ENCODE measurements around the gene SPDYE16.
"Not testable (repeated sequence)": the region's sequence is repeated elsewhere in the genome, so short reads cannot be mapped to it uniquely, and the experiment has no call there.

The SPDYE16 gene, protein sequence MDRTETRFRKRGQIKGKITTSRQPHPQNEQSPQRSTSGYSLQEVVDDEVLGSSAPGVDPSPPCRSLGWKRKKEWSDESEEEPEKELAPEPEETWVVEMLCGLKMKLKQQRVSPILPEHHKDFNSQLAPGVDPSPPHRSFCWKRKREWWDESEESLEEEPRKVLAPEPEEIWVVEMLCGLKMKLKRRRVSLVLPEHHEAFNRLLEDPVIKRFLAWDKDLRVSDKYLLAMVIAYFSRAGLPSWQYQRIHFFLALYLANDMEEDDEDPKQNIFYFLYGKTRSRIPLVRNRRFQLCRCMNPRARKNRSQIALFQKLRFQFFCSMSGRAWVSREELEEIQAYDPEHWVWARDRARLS

DNA sequence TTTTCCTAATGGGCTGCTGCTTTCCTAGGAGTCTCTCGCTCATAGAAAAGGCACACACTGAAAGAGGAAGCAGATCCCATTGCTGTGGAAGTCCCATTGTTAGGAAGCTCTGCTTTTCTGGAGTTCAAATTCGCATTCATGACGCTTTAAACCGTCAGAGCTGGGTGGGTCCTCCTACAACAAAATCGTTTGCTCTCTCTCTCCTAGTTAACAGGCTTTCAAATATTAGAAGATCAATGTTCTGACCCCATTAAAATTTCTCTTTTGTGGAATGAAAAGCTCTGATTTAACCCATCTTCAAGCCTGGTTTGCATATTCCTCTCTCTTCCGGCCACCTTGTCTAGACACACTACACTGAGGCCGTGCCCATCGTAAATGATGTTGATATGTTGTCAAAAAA lies at the start of gene SPDYE16:
SPDYE16 (minus strand) TSS at position 101 of the 400 bp plus-strand sequence. CDS start 1,838 bp downstream, outside the sequence.
- not testable (repeated sequence) for DNase-seq

GRCh38 chr7:76592694-76593093 lies 49.6 kb upstream of the SPDYE16 start:
- not testable (repeated sequence) for DNase-seq

DNA sequence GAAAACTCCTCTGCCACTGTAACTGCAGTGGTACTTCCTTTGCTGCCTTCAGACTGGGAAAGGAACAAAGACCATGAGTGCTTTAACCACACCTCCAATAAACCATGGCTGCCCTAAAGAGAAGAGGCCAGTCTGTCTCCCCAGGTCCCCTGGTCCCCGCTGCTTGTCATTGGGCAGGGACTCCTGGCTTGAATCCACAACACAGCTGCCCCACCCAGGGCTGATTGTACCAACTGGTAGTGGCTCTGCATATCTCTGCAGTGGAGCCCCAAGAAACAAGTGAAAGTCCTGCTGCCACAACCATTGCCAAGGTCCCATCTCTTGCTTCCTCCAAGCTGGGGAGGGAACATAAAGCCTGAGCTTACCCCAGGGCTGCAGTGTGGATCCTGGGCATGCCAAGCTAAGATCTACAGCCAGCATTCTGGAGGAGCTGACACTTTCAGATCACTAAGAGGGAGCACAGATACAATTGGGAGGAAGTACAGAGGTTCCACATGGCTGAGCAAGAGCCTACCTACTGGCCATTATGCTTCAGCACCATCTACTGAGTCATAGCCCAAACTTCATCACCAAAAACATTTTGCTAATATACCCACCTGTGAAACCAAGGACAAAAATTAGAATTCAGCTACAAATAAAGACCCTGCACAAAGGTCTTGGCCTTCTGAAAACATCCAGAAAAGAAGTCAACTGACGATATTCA lies 48.7 kb upstream of the SPDYE16 start:
- DNase-seq = not testable (repeated sequence)

DNA sequence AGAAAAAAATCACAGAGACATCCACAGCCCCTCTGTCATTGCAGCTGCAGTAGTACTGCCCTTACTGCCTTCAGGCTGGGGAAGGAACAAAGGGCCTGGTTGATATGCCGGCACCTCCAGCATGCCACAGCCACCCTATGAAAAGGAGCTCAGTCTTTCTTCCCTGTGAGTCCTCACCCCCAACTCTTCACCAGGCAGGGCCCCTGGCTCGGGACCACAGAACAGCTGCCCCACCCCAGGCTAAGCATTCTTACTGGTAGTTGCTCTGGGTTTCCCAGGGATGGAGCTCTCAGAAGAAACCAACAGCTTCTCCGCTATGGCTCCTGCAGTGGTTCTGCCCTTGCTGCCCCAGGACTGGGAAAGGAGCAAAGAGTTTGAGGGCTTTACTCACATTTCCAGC lies 47.9 kb upstream of the SPDYE16 start:
- not testable (repeated sequence) for DNase-seq

DNA sequence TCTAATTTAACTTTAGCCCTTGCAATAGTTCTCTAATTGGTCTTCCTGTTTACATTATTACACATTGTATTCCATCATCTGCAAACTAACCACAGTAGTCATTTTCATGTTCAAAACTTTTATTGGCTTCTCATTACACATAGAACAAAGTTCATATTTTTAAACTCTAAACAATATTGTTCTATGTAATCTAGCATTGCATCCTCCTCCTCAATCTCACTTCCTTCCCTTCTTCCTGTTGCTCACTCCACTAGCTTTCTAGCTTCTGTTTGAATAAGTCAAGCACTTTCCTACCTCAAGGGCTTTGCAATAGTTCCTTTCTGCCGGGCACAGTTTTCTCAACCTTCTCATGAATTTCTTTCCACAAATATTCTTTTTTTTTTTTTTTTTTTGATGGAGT lies 45.5 kb upstream of the SPDYE16 start:
- not testable (repeated sequence) for DNase-seq

DNA sequence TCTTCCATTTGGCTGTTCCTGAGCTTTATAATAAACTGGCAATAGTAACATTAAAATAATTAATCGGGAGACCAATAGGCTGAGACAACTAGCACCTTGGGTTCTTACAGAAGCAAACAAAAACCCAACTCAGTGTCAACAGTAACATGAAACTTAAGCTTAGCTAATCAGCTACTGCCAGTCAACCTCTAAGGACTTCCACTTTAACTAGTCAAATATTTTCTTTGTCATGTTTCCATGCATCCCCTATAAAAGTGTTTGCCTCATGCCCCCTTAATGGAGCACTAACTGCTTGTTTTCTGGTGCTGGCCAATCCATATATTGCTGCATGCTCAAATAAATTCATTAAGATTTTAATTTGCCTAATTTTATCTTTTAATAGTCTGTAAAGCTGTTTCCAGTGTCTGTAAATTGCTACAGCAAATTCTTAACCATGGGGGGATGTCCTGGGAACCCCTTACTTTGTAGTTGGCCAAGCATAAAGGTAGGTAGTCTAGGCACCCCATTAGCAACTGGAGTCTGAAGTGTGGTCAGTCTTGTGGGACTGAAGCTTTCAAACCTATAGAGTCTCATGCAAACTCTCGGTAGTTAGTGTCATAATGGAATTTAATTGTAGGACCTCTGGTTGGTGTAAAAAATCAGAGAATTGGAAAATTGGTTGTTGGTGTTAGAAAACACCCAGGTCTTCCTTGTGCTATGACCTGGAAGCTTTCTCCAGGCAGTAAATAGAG lies 43.7 kb upstream of the SPDYE16 start:
- not testable (repeated sequence) for DNase-seq

GRCh38 chr7:76583636-76584281 lies 40.7 kb upstream of the SPDYE16 start:
- not testable (repeated sequence) for DNase-seq

DNA sequence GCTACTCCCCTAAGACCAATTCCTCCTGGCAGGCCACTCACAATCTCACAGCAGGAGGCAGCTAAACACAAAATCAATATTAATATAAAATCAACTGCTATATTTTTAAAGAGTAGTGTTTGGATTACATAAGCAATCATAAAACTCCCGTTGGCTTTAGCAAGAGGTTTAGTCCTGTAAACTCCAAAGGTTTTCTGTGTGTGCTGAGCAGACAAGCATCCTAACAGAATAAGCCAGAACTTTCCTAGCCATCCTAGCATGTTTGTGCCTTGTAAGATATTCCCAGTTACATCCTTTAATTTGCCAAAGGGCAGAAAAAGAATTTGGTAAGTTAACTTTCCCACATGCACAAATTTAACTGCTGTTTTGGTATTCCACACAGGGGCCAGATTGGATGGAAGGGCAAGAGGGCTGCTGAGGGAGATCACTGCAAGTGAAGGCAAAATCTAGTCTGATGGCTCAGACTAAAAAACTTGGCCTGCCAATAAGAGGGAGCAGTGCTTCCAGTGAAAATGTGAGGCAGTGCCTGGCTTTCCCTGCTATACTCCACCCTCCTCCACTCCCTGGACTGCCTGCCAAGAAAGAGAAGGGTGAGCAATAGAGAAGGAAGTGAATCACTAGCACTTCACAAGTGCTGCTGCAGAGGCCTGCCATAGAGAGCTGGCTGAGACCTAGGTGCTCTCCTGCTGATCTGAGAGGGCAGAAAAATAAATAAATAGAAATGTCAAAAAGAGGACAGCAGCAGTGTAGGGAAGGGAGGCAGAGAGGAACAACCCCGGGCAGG lies 39.9 kb upstream of the SPDYE16 start:
- not testable (repeated sequence) for DNase-seq

GRCh38 chr7:76575919-76576655 lies 33.0 kb upstream of the SPDYE16 start:
- DNase-seq = not testable (repeated sequence)

DNA sequence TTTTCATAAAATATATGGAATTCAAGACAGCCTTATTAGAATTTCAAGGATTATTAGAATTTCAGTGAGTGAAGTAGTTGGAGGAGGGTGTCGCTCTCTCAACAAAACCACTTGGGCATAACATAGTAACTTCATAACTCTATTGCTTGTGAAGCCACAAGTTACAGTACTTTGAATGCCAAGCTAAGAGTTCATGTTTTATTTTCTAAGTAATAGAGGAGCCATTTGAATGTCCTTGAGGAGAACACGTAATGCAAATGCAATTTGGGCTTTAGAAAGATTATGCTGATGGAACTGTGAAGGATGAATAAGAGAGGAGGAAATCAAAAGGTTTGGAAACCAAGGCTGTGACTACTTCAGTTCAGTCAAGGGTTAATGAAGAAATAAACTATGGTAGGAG lies 32.3 kb upstream of the SPDYE16 start:
- not testable (repeated sequence) for DNase-seq

- not testable (repeated sequence) for DNase-seq
Measured at GRCh38 chr7:76572296-76572695, 29.2 kb upstream of the SPDYE16 start.

DNA sequence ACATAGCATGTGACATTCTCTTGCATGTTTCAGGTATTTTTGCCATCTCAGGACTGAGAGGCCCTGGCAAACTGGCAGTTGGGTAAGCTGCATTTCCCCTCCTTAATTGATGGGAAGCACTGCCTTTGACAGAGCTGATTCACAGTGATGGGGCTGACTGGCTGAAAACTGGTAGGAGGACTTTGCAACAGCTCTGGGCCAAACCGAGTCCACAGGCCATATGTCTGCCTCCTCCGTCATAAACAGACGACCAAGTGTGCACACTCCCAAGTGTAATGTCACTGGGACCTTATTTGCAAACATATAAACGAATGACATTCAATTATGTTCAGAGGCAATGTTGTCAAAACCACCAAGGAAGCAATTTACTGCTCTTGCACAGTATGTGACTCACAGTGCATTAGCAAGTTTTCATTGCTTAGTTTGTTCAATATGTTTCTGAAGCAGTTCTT lies 27.3 kb upstream of the SPDYE16 start:
- not testable (repeated sequence) for DNase-seq

- DNase-seq = not testable (repeated sequence)
Measured at GRCh38 chr7:76568742-76569141, 25.6 kb upstream of the SPDYE16 start.

DNA sequence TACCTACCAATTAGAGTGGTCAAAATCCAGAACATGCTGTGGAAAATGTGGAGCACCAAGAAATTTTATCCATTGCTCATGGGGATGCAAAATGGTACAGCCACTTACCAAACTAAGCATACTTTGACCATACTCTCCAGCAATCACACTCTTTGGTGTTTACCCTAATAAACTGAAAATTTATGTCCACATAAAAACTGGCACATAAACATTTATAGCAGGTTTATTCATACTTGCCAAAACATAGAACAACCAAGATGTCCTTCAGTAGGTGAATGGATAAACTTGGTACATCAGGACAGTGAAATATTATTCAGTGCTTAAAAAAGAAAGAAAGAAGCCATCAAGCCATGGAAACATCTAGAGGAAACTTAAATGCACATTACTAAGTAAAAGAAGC lies 24.7 kb upstream of the SPDYE16 start:
- DNase-seq = not testable (repeated sequence)

GRCh38 chr7:76567311-76567710 lies 24.2 kb upstream of the SPDYE16 start:
- not testable (repeated sequence) for DNase-seq

DNA sequence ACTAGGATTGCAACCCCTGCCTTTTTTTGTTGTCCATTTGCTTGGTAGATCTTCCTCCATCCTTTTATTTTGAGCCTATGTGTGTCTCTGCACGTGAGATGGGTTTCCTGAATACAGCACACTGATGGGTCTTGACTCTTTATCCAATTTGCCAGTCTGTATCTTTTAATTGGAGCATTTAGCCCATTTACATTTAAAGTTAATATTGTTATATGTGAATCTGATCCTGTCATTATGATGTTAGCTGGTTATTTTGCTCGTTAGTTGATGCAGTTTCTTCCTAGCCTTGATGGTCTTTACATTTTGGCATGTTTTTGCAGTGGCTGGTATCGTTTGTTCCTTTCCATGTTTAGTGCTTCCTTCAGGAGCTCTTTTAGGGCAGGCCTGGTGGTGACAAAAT lies 21.9 kb upstream of the SPDYE16 start:
- not testable (repeated sequence) for DNase-seq

DNA sequence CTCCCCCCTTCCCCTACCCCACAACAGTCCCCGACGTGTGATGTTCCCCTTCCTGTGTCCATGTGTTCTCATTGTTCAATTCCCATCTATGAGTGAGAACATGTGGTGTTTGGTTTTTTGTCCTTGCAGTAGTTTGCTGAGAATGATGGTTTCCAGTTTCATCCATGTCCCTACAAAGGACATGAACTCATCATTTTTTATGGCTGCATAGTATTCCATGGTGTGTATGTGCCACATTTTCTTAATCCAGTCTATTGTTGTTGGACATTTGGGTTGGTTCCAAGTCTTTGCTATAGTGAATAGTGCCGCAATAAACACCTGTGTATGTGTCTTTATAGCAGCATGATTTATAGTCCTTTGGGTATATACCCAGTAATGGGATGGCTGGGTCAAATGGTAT lies 18.2 kb upstream of the SPDYE16 start:
- DNase-seq = not testable (repeated sequence)

- DNase-seq = not testable (repeated sequence)
Measured at GRCh38 chr7:76560157-76560556, 17.1 kb upstream of the SPDYE16 start.

- DNase-seq = not testable (repeated sequence)
Measured at GRCh38 chr7:76559685-76560084, 16.6 kb upstream of the SPDYE16 start.

DNA sequence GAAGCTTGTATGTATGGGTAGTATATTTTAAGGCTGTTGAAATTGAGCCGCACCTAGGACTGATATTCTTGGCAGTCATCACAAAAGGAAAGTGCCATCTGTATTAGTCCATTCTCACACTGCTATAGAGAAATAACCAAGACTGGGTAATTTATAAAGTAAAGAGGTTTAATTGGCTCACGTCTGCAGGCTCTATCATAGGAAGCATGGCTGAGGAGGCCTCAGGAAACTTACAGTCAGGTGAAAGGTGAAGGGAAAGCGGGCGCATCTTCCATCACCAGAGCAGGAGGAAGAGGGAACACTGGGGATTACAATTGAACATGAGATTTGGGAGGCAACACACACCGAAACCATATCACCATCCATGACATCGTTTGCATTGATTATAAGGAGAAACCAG lies 8.9 kb upstream of the SPDYE16 start:
- DNase-seq = not testable (repeated sequence)

GRCh38 chr7:76549855-76550248 lies 6.8 kb upstream of the SPDYE16 start:
- DNase-seq = not testable (repeated sequence)
